Measurements from ENCODE around the gene TBC1D22B.

Gene TBC1D22B

GRCh38 chr6:37375376-37375775 lies 117.8 kb downstream of the TBC1D22B start:
- H3K4me3 ChIP-seq (ENCODE audit: low read depth, low read length), result no peak overlapping the region
- DNase-seq (ENCODE audit: low read depth), result no peak
- TF ChIP-seq MYC (IDR thresholded peaks at IDR 0.05; ENCODE audit: low read depth, low read length), result no peak
- no peak for TF ChIP-seq MAX (IDR thresholded peaks at IDR 0.05; ENCODE audit: low read depth, low read length)

GRCh38 chr6:37376078-37376743 lies 118.6 kb downstream of the TBC1D22B start:
- TF ChIP-seq POLR2A (IDR thresholded peaks at IDR 0.05; ENCODE audit: extremely low read depth, insufficient read length) (no peak), MYC (IDR thresholded peaks at IDR 0.05; ENCODE audit: low read depth, low read length) (no peak), CTCF (IDR thresholded peaks at IDR 0.05; ENCODE audit: low read depth, low read length) (no peak), MAX (IDR thresholded peaks at IDR 0.05; ENCODE audit: low read depth, low read length) (no peak)
- H3K4me3 ChIP-seq (ENCODE audit: low read depth, low read length), result no peak overlapping the region
- no peak for DNase-seq (ENCODE audit: low read depth)

- TF ChIP-seq MYC (IDR thresholded peaks at IDR 0.05; ENCODE audit: low read depth, low read length), result no peak
- TF ChIP-seq MAX (IDR thresholded peaks at IDR 0.05; ENCODE audit: low read depth, low read length), result no peak
- peak; percentile 64 for TF ChIP-seq CTCF (IDR thresholded peaks at IDR 0.05; ENCODE audit: low read depth, low read length)
- no peak for TF ChIP-seq POLR2A (IDR thresholded peaks at IDR 0.05; ENCODE audit: extremely low read depth, insufficient read length)
- DNase-seq (ENCODE audit: low read depth), result peak; percentile 68
These were observed 124.0 kb downstream of the TBC1D22B start for GRCh38 chr6:37381579-37381978.

More at GRCh38 chr6:37381579-37381978, 124.0 kb downstream of the TBC1D22B start:
- H3K4me3 ChIP-seq (ENCODE audit: low read depth, low read length), result no peak overlapping the region
